GM18907 (cell line): ENCODE measurements around the gene HPS5.
A peak's percentile ranks its signal among the peaks of the same experiment; 100 is the strongest.
"Not testable (repeated sequence)": the region's sequence is repeated elsewhere in the genome, so short reads cannot be mapped to it uniquely, and the experiment has no call there.

Source experiments
- ATAC-seq: cut with Tn5 transposase; IDR thresholded peaks from one replicate; pipeline ENCODE4 v1.9.1; 2021; ENCODE audit warnings: mild to moderate bottlenecking, moderate library complexity; ENCODE audit not compliant: unreplicated experiment

The HPS5 gene

GRCh38 chr11:18321969-18322711 is at the start of gene HPS5, which contains the start of gene GTF2H1:
Gene HPS5, minus strand, starts transcription at chr11:18322140. Its CDS starts 4,282 bp downstream, at chr11:18317858.
Gene GTF2H1, plus strand, starts transcription at chr11:18322567. Its CDS starts 10,508 bp downstream, at chr11:18333075.
- ATAC-seq, result peak; percentile 86

- ATAC-seq, result no peak
Observed at GRCh38 chr11:18371279-18371678, 49.3 kb upstream of the HPS5 start.

GRCh38 chr11:18369398-18369797 is 47.5 kb upstream of the HPS5 start:
- ATAC-seq, result no peak

GRCh38 chr11:18368221-18368620 is 46.3 kb upstream of the HPS5 start:
- no peak for ATAC-seq

GRCh38 chr11:18367431-18367830 is 45.5 kb upstream of the HPS5 start:
- no peak for ATAC-seq

- ATAC-seq, result no peak
Observed at GRCh38 chr11:18366286-18366685, 44.3 kb upstream of the HPS5 start.

- ATAC-seq, result no peak
Observed at GRCh38 chr11:18365741-18366140, 43.8 kb upstream of the HPS5 start.

GRCh38 chr11:18364495-18365073 is 42.6 kb upstream of the HPS5 start:
- ATAC-seq, result no peak

- ATAC-seq, result no peak
Observed at GRCh38 chr11:18361154-18361553, 39.2 kb upstream of the HPS5 start.

GRCh38 chr11:18358646-18359045 is 36.7 kb upstream of the HPS5 start:
- ATAC-seq, result no peak

- no peak for ATAC-seq
Observed at GRCh38 chr11:18352581-18352980, 30.6 kb upstream of the HPS5 start.

GRCh38 chr11:18347471-18348125 is 25.7 kb upstream of the HPS5 start:
- no peak for ATAC-seq

- ATAC-seq, result no peak
Observed at GRCh38 chr11:18332891-18333290, 11.0 kb upstream of the HPS5 start.

GRCh38 chr11:18332302-18332701 is 10.4 kb upstream of the HPS5 start:
- ATAC-seq, result no peak

- ATAC-seq, result no peak
Observed at GRCh38 chr11:18330921-18331320, 9.0 kb upstream of the HPS5 start.

- peak; percentile 77 for ATAC-seq
Observed at GRCh38 chr11:18329196-18329870, 7.4 kb upstream of the HPS5 start.

- ATAC-seq, result no peak
Observed at GRCh38 chr11:18324381-18324780, 2.4 kb upstream of the HPS5 start.

GRCh38 chr11:18323881-18324280 is 1.9 kb upstream of the HPS5 start:
- not testable (repeated sequence) for ATAC-seq

GRCh38 chr11:18322818-18323570 is 1.1 kb upstream of the HPS5 start:
- ATAC-seq, result peak; percentile 1

GRCh38 chr11:18321578-18321968 is 367 bp downstream of the HPS5 start:
- ATAC-seq, result peak; percentile 8

GRCh38 chr11:18320617-18321016 is 1.3 kb downstream of the HPS5 start:
- no peak for ATAC-seq
